KG1 (cell line): ENCODE results near the gene SEC61A2.

ENCODE experiments used
- DNase-seq: peaks from one replicate; lab custom pipeline; 2025; lab: John Stamatoyannopoulos, UW

Gene SEC61A2

DNA sequence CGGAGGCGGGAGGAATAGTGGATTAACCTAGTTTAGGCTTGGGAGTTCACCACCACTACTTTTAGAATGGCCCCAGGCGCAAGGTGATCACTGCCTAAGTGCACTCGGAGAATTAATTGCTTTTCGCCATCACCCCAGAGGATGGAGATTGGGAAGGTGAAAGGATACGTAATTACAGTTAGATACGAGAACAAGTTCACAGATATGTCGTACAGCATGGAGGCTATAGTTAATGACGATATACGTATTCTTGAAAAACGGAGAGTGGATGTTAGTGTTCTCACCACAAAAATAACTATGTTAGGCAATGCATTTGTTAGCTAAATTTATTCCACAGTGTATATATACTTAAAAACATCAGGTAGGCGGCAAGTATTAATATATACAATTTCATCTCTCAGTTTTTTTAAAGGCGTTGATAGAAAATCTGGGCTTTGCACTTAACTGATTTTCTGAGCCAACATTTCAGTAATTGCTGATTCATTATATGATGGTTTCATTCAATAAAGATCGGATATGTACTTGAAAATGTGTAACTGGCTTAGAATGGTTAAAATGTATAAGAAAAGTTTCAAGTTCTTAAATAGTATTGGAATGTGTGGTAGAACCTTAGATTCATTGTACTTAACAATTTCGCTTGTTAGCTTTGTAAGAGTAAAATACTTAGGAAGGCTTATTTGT lies 67.2 kb downstream of the SEC61A2 start:
- no peak for DNase-seq

DNA sequence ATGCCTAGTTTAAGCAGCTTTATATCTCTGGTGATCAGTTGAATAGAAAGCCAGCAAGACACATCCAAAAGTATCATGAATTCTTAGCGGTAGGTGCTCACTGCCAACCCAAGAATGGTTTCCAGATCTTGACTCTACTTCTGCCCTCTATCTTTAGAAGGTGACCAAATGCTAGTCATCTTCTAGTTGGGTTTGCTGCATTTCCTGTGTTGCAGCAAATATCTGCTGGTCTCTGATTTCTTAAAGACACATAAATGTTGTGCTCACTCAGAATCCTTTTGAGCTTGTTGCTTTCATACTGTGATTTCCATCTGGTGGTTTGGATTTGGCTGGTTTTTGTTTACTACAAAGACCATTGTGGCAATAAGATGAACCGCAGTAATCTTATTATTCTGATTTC lies 68.7 kb downstream of the SEC61A2 start:
- DNase-seq: no peak

DNA sequence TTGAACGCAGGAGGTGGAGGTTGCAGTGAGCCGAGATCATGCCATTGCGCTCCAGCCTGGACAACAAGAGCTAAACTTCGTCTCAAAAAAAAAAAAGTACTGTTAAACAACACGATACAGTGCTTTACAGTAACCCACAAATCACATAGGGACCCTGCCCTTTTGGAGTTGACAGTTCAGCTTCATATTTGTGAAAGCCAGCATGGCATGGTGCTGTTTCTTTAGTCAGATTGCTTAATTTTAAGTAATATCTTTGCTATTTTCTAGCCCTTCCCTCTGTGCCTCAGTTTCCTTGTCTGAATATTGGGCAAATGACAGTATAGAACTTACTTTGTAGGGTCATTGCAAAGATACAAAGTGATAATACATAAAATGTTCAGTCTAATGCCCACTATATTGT lies 71.4 kb downstream of the SEC61A2 start:
- DNase-seq: no peak

DNA sequence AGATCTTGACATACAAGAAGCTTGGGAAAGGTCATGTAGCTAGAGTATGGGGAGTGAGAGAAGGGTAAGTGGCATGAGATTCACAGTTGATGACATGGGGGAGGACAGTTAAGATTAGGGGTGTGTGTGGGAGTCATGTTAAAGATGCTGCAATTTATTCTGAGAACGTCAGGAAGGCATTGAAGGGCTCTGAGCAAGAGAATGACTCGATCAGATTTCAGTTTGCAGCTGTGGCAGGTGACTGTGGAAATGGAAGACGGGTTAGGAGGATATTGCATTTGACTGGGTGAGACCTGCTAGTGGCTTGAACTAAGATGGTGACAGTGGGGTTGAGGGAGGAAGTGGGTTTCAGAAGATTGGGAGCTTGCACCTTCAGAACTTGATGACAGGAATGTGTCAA lies 72.1 kb downstream of the SEC61A2 start:
- DNase-seq: no peak

DNA sequence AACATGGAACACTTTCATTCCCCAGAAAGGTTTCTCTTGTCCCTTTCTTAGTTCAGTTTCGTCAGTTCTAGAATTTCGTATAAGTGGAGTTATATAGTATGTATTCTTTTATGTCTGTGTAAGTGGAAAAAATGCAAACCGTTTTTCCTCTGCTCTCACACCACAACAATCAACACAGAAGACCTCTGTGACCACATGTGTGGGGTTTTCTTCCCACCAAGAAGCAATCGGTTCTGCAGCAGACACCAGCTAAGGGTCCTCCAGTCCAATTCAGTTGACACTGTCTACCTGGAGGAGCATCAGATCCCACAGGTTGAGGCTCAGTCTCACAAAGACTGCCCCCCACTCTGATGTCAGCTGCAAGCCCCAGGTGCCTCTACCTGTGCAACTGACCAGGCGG lies 72.7 kb downstream of the SEC61A2 start:
- DNase-seq: no peak

DNA sequence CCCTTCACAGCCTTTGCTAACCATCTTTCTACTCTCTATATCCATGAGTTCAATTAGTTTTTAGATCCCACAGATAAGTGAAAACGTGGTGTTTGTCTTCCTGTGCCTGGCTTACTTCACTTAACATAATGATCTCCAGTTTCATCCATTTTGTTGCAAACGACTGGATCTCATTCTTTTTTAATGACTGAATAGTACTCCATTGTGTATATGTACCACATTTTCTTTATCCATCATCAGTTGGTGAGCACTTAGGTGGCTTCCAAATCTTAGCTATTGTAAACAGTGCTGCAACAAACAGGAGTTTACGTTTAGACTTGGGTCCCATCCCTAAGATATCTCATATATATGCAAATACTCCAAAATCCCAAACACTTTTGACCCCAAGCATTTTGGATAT lies 75.6 kb downstream of the SEC61A2 start:
- no peak for DNase-seq

DNA sequence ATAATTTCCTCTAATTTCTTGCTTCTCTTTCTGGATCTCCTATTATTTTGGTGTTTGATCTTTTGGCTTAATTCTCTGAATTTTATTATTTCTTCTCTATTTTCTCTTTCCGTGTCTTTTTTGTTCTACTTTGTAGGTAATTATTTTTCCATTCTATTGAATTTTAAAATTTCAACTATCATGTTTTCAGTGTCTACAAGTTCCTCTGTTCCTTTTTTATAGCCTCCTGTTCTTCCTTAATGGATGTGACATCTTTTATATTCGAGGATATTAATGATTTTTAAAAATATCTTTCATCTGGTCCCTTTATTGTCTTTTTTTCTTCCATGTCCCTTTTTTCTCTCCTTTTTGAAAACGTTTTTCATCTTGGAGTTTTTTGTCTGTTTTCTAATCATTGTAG lies 77.6 kb downstream of the SEC61A2 start:
- no peak for DNase-seq

DNA sequence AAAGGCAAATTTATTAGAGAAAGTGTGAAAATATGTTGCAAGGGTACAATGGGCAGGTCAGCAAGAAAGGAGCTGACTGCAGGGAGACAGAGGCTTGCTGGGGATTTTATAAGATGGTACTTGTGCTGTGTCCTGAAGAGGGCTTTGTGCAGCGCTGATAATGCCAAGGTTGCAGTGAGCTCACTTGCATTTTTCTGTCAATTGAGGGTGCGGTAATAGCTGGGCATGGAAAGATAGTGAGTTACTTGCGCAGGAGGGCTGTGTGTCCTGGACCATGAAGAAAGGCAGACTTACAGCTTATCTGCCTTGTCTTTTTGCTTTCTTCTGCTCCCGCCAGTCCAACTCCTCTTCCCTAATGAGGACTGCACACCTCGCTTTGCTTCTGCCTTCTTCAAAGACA lies 79.0 kb downstream of the SEC61A2 start:
- no peak for DNase-seq

DNA sequence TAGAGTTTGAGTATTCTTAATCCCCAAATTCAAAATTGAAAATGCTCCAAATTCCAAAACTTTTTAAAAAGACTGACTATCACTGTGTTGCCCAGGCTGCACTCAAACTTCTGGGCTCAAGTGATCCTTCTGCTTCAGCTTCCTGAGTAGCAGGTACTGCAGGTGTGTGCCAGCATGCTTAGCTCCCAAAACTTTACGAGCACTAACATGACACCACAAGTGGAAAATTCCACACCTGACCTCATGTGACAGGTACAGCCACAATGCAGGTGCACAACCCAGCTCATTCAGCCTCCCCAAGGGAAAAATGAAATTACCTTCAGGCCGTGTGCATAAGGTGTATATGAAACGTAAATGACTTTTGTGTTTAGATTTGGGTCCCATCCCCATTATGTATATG lies 83.0 kb downstream of the SEC61A2 start:
- no peak for DNase-seq

DNA sequence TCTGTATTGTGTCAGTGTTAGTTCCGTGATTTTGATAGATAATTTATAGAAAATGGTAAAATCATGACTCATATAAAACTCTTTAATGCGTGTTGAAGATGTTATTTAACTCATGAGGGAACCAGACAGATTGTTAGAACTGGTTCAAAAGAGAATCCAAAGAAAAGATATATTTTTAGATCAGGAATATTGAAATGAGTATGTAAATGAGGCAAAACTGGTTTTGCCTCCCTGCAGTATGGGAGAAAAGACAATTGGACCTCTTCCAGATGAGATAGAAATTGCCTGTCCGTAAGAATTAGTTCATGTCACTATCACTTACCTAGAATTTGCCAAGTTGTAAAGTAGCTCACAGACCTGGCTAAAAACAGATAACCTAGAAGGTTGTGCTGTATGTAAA lies 84.1 kb downstream of the SEC61A2 start:
- DNase-seq: no peak

DNA sequence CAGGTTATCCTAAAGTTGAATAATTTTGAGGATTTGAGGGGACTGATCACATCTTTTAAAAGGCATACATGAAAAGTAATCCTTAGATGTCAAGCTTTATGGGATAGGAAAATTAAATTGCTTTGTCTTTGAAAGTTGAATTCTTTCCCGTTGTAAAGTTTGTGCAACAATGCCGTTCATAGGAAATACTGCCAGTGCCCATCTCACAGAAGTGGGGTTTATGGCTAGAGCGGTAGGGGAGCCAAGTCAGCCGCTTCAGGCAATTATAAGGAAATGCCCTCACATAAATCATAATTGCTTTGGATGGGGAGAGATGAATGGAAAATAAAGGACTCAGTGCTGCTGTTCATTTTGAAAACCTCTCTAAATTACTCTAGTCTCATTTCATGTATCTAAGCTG lies 84.6 kb downstream of the SEC61A2 start:
- no peak for DNase-seq

DNA sequence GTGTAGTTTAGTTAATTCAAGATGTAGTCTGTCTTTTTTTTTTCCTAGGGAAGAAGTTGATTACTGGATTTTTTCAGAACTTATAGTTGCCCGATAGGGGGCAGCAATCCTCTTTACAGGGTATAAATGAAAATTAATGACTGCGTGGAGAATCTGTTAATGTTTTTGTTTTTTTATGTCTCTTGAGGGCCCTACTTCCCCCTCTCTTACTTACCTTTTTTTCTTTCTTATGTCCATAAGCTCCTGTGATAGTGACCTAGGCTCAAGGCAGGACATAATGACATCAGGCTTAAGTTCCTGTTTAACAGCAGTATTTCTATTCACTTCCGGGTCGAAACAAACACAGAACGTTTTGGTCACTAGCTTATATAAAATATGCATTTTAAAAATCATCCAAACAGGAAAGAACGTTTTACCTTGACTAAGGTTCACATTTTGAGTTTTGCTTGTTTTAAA lies 85.3 kb downstream of the SEC61A2 start:
- DNase-seq: peak; percentile 45
